H1 (cell line): ENCODE results near the gene ZBTB16. TPM values are rescaled to one million over a fixed set of nuclear protein-coding genes. Genes with fewer than 3 reads are reported as not detected.

Source experiments
- CTCF ChIA-PET: fragments of 300-600 bp; sonication (Branson Sonifier 250); formaldehyde crosslinking; loops from one replicate; lab custom pipeline; 2021; ENCODE audit not compliant: partially characterized antibody; lab: Charles Lee
- POLR2A ChIA-PET: fragments of 300-600 bp; sonication (Branson Sonifier 250); formaldehyde crosslinking; loops from one replicate; lab custom pipeline; 2021; ENCODE audit warnings: inconsistent platforms; ENCODE audit not compliant: partially characterized antibody; lab: Charles Lee
- DNase-seq, 2 experiments: peaks; one replicate each; pipeline versions ENCODE4 v3.0.0 to v3.0.0-alpha.2; 2010 to 2022; ENCODE audit warnings: low spot score in 2 of 2, low read depth in 1 of 2, mixed read lengths in 1 of 2
- FAIRE-seq: peaks from 2 replicates; lab custom pipeline; 2011; peaks lifted over from hg19 to GRCh38; lab: Jason Lieb, UNC
- H2AFZ ChIP-seq: 2 replicates; pipeline ENCODE4 v1.8.1; 2012; ENCODE audit warnings: low read length, inconsistent platforms
- H2AK5ac ChIP-seq: 2 replicates; pipeline ENCODE4 v1.6.1; 2013; ENCODE audit warnings: low read depth, low read length
- H2BK120ac ChIP-seq: replicated peaks from 2 replicates; pipeline ENCODE3; 2013; ENCODE audit warnings: low read depth, low read length, inconsistent platforms
- H2BK12ac ChIP-seq: 2 replicates; pipeline ENCODE4 v1.6.1; 2013; ENCODE audit warnings: low read depth, low read length
- H2BK15ac ChIP-seq: 2 replicates; pipeline ENCODE4 v1.6.1; 2013; ENCODE audit warnings: low read length
- H2BK20ac ChIP-seq: 2 replicates; pipeline ENCODE4 v1.6.1; 2013; ENCODE audit warnings: low read length
- H2BK5ac ChIP-seq: 2 replicates; pipeline ENCODE4 v1.6.1; 2013; ENCODE audit warnings: low read depth, low read length
- H3K14ac ChIP-seq: 2 replicates; pipeline ENCODE4 v1.6.1; 2013; ENCODE audit warnings: inconsistent platforms; ENCODE audit not compliant: insufficient read length
- H3K18ac ChIP-seq: 2 replicates; pipeline ENCODE4 v1.6.1; 2013; ENCODE audit warnings: low read length; ENCODE audit errors: extremely low read depth
- H3K23ac ChIP-seq: 2 replicates; pipeline ENCODE4 v1.6.1; 2013; ENCODE audit warnings: inconsistent platforms; ENCODE audit not compliant: insufficient read length
- H3K23me2 ChIP-seq: 2 replicates; pipeline ENCODE4 v1.6.1; 2013; ENCODE audit warnings: low read depth, low read length
- H3K27ac ChIP-seq: 2 replicates; pipeline ENCODE4 v1.6.1; 2011; ENCODE audit warnings: low read depth, low read length, inconsistent platforms
- H3K27me3 ChIP-seq, 4 experiments: replicated peaks in 1 of 4; 1 replicate in 1 of 4; 2 replicates in 3 of 4; pipeline versions ENCODE4 v1.6.1 to v1.8.1; 2011 to 2013; ENCODE audit warnings: low read length in 3 of 4, mild to moderate bottlenecking in 3 of 4, inconsistent platforms in 2 of 4, mixed read lengths in 2 of 4, moderate library complexity in 1 of 4; ENCODE audit not compliant: control insufficient read depth in 3 of 4, insufficient read depth in 3 of 4; ENCODE audit errors: extremely low read depth in 1 of 4
- H3K36me3 ChIP-seq, 4 experiments: 2 replicates each; pipeline versions ENCODE4 v1.6.1 to v1.8.1; 2011 to 2013; ENCODE audit warnings: mild to moderate bottlenecking in 4 of 4, low read length in 3 of 4, moderate library complexity in 2 of 4, control low read depth in 1 of 4, inconsistent platforms in 1 of 4; ENCODE audit not compliant: insufficient read depth in 4 of 4, control insufficient read depth in 2 of 4
- H3K4ac ChIP-seq: replicated peaks from 2 replicates; pipeline ENCODE3; 2013; ENCODE audit warnings: low read length, low read depth, mixed read lengths, inconsistent platforms; ENCODE audit not compliant: insufficient read length
- H3K4me1 ChIP-seq, 4 experiments: replicated peaks in 1 of 4; 1 replicate in 1 of 4; 2 replicates in 3 of 4; pipeline versions ENCODE4 v1.6.1 to v1.8.1; 2011 to 2013; ENCODE audit warnings: low read length in 3 of 4, inconsistent platforms in 2 of 4, mixed read lengths in 1 of 4; ENCODE audit not compliant: insufficient read depth in 4 of 4, control insufficient read depth in 3 of 4
- H3K4me2 ChIP-seq, 2 experiments: 2 replicates each; pipeline versions ENCODE4 v1.6.1 to v1.8.1; 2011 to 2013; ENCODE audit warnings: low read depth in 2 of 2, low read length in 2 of 2, control low read depth in 1 of 2, inconsistent platforms in 1 of 2, mild to moderate bottlenecking in 1 of 2; ENCODE audit not compliant: insufficient read depth in 1 of 2
- H3K4me3 ChIP-seq, 4 experiments: fragments of 200-600, 300-600 bp in 1 of 4; sonication (generic), shearing (Covaris generic), sonication (Bioruptor Twin) in 1 of 4; 2 replicates each; pipeline versions ENCODE4 v1.5.1 to v1.8.1; 2011 to 2016; ENCODE audit warnings: low read length in 4 of 4, low read depth in 3 of 4, control low read depth in 2 of 4, inconsistent platforms in 2 of 4, mild to moderate bottlenecking in 2 of 4, mixed read lengths in 1 of 4, moderate library complexity in 1 of 4; ENCODE audit not compliant: insufficient read depth in 2 of 4; ENCODE audit errors: extremely low read depth in 1 of 4
- H3K56ac ChIP-seq: replicated peaks from 2 replicates; pipeline ENCODE3; 2013; ENCODE audit warnings: low read depth, mild to moderate bottlenecking, mixed read lengths, low read length, inconsistent platforms; ENCODE audit not compliant: insufficient read length
- H3K79me1 ChIP-seq: 2 replicates; pipeline ENCODE4 v1.6.1; 2013; ENCODE audit warnings: low read depth, low read length, control low read depth
- H3K79me2 ChIP-seq, 2 experiments: 2 replicates each; pipeline versions ENCODE4 v1.6.1 to v1.8.1; 2012 to 2013; ENCODE audit warnings: low read length in 2 of 2, mild to moderate bottlenecking in 2 of 2, inconsistent platforms in 1 of 2; ENCODE audit not compliant: insufficient read depth in 2 of 2, control insufficient read depth in 1 of 2
- H3K9ac ChIP-seq, 4 experiments: replicated peaks in 1 of 4; 1 replicate in 1 of 4; 2 replicates in 3 of 4; pipeline versions ENCODE4 v1.6.1 to v1.8.1; 2011 to 2013; ENCODE audit warnings: low read depth in 3 of 4, low read length in 3 of 4, control low read depth in 2 of 4, mild to moderate bottlenecking in 2 of 4, moderate library complexity in 2 of 4, inconsistent platforms in 1 of 4; ENCODE audit errors: extremely low read depth in 1 of 4
- H3K9me3 ChIP-seq, 2 experiments: 2 replicates each; pipeline versions ENCODE4 v1.6.1 to v1.8.1; 2012 to 2013; ENCODE audit warnings: mild to moderate bottlenecking in 2 of 2, moderate library complexity in 2 of 2, control low read depth in 1 of 2, inconsistent platforms in 1 of 2, low read depth in 1 of 2, low read length in 1 of 2, mixed read lengths in 1 of 2; ENCODE audit not compliant: insufficient read depth in 2 of 2
- H4K20me1 ChIP-seq, 2 experiments: replicated peaks in 1 of 2; 2 replicates each; pipeline versions ENCODE3 to v1.8.1; 2011 to 2013; ENCODE audit warnings: inconsistent platforms in 2 of 2, low read length in 2 of 2, mild to moderate bottlenecking in 1 of 2; ENCODE audit not compliant: insufficient read depth in 2 of 2, control insufficient read depth in 1 of 2
- H4K5ac ChIP-seq: 2 replicates; pipeline ENCODE4 v1.6.1; 2013; ENCODE audit warnings: low read length, low read depth, mixed read lengths, inconsistent platforms; ENCODE audit not compliant: insufficient read length
- H4K8ac ChIP-seq: 2 replicates; pipeline ENCODE4 v1.8.0; 2013; ENCODE audit warnings: mild to moderate bottlenecking, moderate library complexity, low read length, inconsistent platforms; ENCODE audit not compliant: insufficient read depth; ENCODE audit errors: extremely low read depth
- H4K91ac ChIP-seq: replicated peaks from 2 replicates; pipeline ENCODE3; 2013; ENCODE audit warnings: low read length, mixed read lengths, inconsistent platforms; ENCODE audit not compliant: insufficient read length
- ATF2 ChIP-seq: IDR thresholded peaks from 2 replicates; pipeline ENCODE4 v1.6.1; 2012; ENCODE audit warnings: low read length, inconsistent platforms
- BCL11A ChIP-seq, 2 experiments: IDR thresholded peaks; one replicate each; pipeline ENCODE4 v1.6.1; 2011; ENCODE audit warnings: low read depth in 2 of 2, low read length in 2 of 2, mild to moderate bottlenecking in 2 of 2
- CBX5 ChIP-seq: fragments of 300-800, 300-1000 bp; sonication (generic); IDR thresholded peaks from 2 replicates; pipeline ENCODE4 v1.7.1; 2016; ENCODE audit warnings: antibody characterized with exemption, low read length, low read depth
- CHD2 ChIP-seq: IDR thresholded peaks from 2 replicates; pipeline ENCODE4 v1.6.1; 2012; ENCODE audit warnings: low read length, improper control_type of control experiment
- KDM1A ChIP-seq: fragments of 200-600, 300-600 bp; sonication (generic); IDR thresholded peaks from 2 replicates; pipeline ENCODE4 v1.7.1; 2016; ENCODE audit warnings: mild to moderate bottlenecking, low read length, borderline replicate concordance
- KDM5A ChIP-seq: fragments of 200-600 bp; IDR thresholded peaks from 2 replicates; pipeline ENCODE4 v1.7.1; 2012; ENCODE audit warnings: mild to moderate bottlenecking, low read length, inconsistent platforms, mixed read lengths
- POU5F1 ChIP-seq: IDR thresholded peaks from 2 replicates; pipeline ENCODE4 v1.6.1; 2011; ENCODE audit warnings: low read depth, mild to moderate bottlenecking, low read length, moderate library complexity
- RAD21 ChIP-seq, 2 experiments: IDR thresholded peaks in 1 of 2; conservative IDR thresholded peaks in 1 of 2; 2 replicates each; pipeline ENCODE4 v1.6.1; 2011; ENCODE audit warnings: low read depth in 2 of 2, low read length in 2 of 2, improper control_type of control experiment in 1 of 2, inconsistent platforms in 1 of 2, mild to moderate bottlenecking in 1 of 2, moderate library complexity in 1 of 2
- SIRT6 ChIP-seq: IDR thresholded peaks from one replicate; pipeline ENCODE4 v1.7.1; 2012; ENCODE audit warnings: low read length, inconsistent platforms
- ZNF274 ChIP-seq: IDR thresholded peaks from 2 replicates; pipeline ENCODE4 v1.7.0; 2012; ENCODE audit warnings: low read length, borderline replicate concordance; ENCODE audit errors: extremely low read depth
- WGBS, 2 experiments: shearing (Covaris generic) in 1 of 2; methylation state at CpG; one replicate each; pipeline versions ENCODE4 v1.1.6 to v1.1.7; 2013 to 2015; ENCODE audit warnings: low lambda C conversion rate in 2 of 2, mixed read lengths in 2 of 2, inconsistent platforms in 1 of 2, low coverage in 1 of 2, missing lambda C conversion rate in 1 of 2; ENCODE audit not compliant: insufficient replicate concordance in 2 of 2, insufficient coverage in 1 of 2, insufficient read length in 1 of 2; ENCODE audit errors: extremely low coverage in 1 of 2, missing lambda C conversion rate in 1 of 2; 5-methylcytosine and 5-hydroxymethylcytosine counted together
- polyA plus RNA-seq, 7 experiments: library from polyadenylated mRNA; depleted of rRNA in 3 of 7; stranded (reverse) in 5 of 7; unstranded in 2 of 7; fragments of >200 nt in 5 of 7; fragments of 200-250 nt in 2 of 7; gene quantifications; 1 replicate in 5 of 7; 2 replicates in 1 of 7; 4 replicates in 1 of 7; pipeline versions ENCODE4 v1.2.1 to v1.2.3, GENCODE V29; 2011 to 2013; ENCODE audit warnings: missing spikeins in 2 of 7, mixed read lengths in 2 of 7
- total RNA-seq: library from RNA; stranded (reverse); fragmentation: NEBNext Ultra II Directional; extraction: Animal tissue kit (Norgen Biotek cat#: 25700); gene quantifications from 2 replicates; pipeline ENCODE4 v1.2.1, GENCODE V29; 2021

Gene ZBTB16
- total and polyA plus RNA-seq, 2 of the 8 experiments (the other 6 are each of a cell fraction or from before 2014, with no cell fraction given) = 0.12 to 0.61 TPM

DNA sequence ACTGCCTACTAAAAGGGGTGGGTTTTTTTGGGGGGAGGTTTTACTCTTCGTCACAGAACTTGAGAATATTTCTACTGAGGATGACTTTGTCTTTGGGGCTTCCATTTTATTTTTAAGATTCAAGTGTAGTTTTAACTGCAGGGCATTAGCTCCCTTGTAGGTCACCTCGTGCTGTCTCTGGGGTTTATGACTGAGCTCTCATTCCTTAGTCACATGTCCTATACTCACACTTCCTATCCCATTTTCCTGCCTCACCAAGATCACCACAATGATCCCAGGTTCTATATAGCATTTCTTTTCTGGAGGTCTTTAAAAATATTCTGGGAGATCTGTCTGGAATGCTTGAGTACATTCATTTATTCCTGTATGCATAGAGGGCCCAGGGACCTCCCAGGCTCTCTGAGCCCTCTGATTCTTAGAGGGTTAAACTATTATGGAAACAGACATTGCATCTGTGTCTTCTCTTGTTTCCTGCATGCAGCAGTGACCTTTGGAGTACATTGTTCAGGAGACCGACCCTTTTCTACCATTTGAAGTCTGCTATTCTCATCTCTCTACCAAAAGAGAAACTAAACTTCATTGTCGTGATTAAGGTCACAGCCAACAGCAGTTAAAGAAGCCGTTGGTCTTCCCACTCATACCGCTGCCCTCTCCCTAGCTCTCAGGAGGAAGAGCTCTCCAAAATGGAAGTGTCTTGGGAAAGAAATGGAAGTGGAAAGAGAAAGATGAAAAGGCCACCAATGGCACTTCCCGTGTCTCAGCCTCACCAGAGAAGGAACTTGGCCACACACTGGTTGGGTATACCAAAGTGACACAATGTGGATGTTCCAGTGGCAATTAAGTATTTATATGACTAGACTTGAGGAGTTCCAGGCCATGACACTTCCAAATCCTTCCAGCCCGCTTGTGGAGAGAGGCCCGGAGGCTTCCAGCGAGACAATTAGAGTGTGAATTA, 77.5 kb downstream of the ZBTB16 start:
- Histone ChIP-seq H3K14ac (no peak overlapping the region), H3K56ac (no peak overlapping the region), H3K23ac (no peak overlapping the region), H3K27me3 (no peaks in the 10 kb centered on the region), H3K9me3 (no peaks in the 10 kb centered on the region), H3K4me3 (no peak overlapping the region), H3K4ac (no peak overlapping the region), H4K20me1 (no peaks in the 10 kb centered on the region), H4K8ac (no peak overlapping the region), H4K91ac (no peak overlapping the region), H2AK5ac (no peak overlapping the region), H2BK12ac (no peak overlapping the region), H3K9ac (no peak overlapping the region), H4K5ac (no peak overlapping the region), H3K23me2 (no peaks in the 10 kb centered on the region), H3K79me2 (no peaks in the 10 kb centered on the region), H2BK5ac (no peak overlapping the region), H3K27ac (no peak overlapping the region), H3K18ac (no peak overlapping the region), H3K79me1 (no peaks in the 10 kb centered on the region), H2AFZ (no peak overlapping the region), H3K36me3 (no peaks in the 10 kb centered on the region), H2BK20ac (no peak overlapping the region), H3K4me2 (no peak overlapping the region), H2BK120ac (no peak overlapping the region), H2BK15ac (no peak overlapping the region), H3K4me1 (peaks cover 0 to 6% (median 0%) of the 10 kb centered on the region in 4 experiments; a peak in 2 of 7 replicates)
- no peak for FAIRE-seq
- POLR2A ChIA-PET = no interaction called here
- 95% methylated on average over 10 of the region's 10 CpGs; no CpG with 5 or more reads in 1 of the 2 experiments for WGBS, 2 experiments
- no peak for DNase-seq
- CTCF ChIA-PET = interaction anchor here (0.6 to 0.7 kb wide), 2 partner anchors 56 to 223 kb away, joined by 3 read pairs; no protein-coding TSS in a partner anchor
- no peak for TF ChIP-seq BCL11A (IDR thresholded peaks at IDR 0.05; ENCODE audit: low read depth in 2 of 2, low read length in 2 of 2)
- no peak for TF ChIP-seq POU5F1
- no peak for TF ChIP-seq KDM5A
- TF ChIP-seq ZNF274 = no peak
- TF ChIP-seq KDM1A = no peak
- no peak for TF ChIP-seq SIRT6
- TF ChIP-seq CHD2 = no peak
- TF ChIP-seq ATF2 = no peak
- no peak for TF ChIP-seq RAD21 (IDR thresholded peaks at IDR 0.05 in 1 of 2, conservative IDR thresholded peaks at IDR 0.05 in 1 of 2; ENCODE audit: low read depth in 2 of 2, low read length in 2 of 2)
- no peak for TF ChIP-seq CBX5
